PC-9 (cell line): ENCODE measurements around the gene SND1.

Experiments
- EZH2 ChIP-seq: fragments of 200-600 bp; sonication (generic); IDR thresholded peaks from 2 replicates; pipeline ENCODE4 v1.8.0; 2017; ENCODE audit warnings: antibody characterized with exemption, low read depth
- TF ChIP-seq, protein P1 (sequence below): fragments of 200-600 bp; sonication (generic); conservative IDR thresholded peaks from 2 replicates; pipeline ENCODE4 v1.6.1; 2017; ENCODE audit warnings: mixed run types, antibody characterized with exemption, mild to moderate bottlenecking, moderate library complexity

DNA sequence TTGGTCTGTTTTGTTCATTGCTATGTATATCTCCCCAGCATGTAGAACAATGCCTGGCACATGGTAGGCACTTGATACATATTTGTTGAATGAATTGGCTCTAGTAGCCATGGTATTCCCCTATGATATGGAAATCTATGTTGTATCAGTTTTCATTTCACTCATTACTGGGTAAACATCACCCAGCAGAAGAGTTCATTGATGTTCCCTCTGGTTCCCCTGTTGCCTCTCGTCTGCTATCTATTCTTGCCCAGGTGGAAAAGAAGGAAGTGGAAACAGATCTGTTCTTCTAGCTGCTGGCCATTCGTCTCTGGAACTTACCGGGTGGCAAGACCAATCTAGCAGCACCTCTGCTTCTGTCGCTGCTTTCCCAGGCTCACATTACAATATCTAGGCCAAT lies 307.8 kb downstream of the SND1 start:
- TF ChIP-seq, protein P1, sequence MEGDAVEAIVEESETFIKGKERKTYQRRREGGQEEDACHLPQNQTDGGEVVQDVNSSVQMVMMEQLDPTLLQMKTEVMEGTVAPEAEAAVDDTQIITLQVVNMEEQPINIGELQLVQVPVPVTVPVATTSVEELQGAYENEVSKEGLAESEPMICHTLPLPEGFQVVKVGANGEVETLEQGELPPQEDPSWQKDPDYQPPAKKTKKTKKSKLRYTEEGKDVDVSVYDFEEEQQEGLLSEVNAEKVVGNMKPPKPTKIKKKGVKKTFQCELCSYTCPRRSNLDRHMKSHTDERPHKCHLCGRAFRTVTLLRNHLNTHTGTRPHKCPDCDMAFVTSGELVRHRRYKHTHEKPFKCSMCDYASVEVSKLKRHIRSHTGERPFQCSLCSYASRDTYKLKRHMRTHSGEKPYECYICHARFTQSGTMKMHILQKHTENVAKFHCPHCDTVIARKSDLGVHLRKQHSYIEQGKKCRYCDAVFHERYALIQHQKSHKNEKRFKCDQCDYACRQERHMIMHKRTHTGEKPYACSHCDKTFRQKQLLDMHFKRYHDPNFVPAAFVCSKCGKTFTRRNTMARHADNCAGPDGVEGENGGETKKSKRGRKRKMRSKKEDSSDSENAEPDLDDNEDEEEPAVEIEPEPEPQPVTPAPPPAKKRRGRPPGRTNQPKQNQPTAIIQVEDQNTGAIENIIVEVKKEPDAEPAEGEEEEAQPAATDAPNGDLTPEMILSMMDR, result no peak
- TF ChIP-seq EZH2, result no peak
